CD4-positive, alpha-beta T cell (primary cell): ENCODE data around the gene SARS2. TPM values are rescaled to one million over a fixed set of nuclear protein-coding genes. Genes with fewer than 3 reads are reported as not detected.
A peak's percentile ranks its signal among the peaks of the same experiment; 100 is the strongest.

ENCODE experiments used
- ATAC-seq: fragments of 200-7000 bp; cut with Tn5 transposase; one replicate; pipeline ENCODE4 v1.10.0; 2022; ENCODE audit warnings: mild to moderate bottlenecking; ENCODE audit not compliant: poor library complexity
- CTCF ChIA-PET: fragments of 350-600 bp; sonication (Branson Sonifier 250); formaldehyde crosslinking; loops from one replicate; lab custom pipeline; 2021; ENCODE audit warnings: antibody characterized with exemption, inconsistent platforms; lab: Charles Lee
- POLR2A ChIA-PET: fragments of 350-600 bp; sonication (Branson Sonifier 250); formaldehyde crosslinking; loops from one replicate; lab custom pipeline; 2021; ENCODE audit warnings: antibody characterized with exemption, inconsistent platforms; lab: Charles Lee
- DNase-seq, 14 experiments: peaks; one replicate each; pipeline ENCODE4 v3.0.0-alpha.2; 2013 to 2020; ENCODE audit warnings: mixed read lengths in 2 of 14
- H3K27ac ChIP-seq, 2 donors: one replicate each; pipeline versions ENCODE4 v1.5.1 to v1.7.0; 2013; ENCODE audit warnings: low read length in 2 of 2, low read depth in 1 of 2, mild to moderate bottlenecking in 1 of 2
- H3K27me3 ChIP-seq, 2 experiments: 1 replicate in 1 of 2; 2 replicates in 1 of 2; pipeline versions ENCODE4 v1.6.1 to v1.7.0; 2013; ENCODE audit warnings: low read length in 2 of 2, control low read depth in 1 of 2, mild to moderate bottlenecking in 1 of 2, moderate library complexity in 1 of 2; ENCODE audit not compliant: insufficient read depth in 2 of 2, control insufficient read depth in 1 of 2
- H3K36me3 ChIP-seq: one replicate; pipeline ENCODE4 v1.6.1; 2013; ENCODE audit warnings: low read length, control low read depth; ENCODE audit not compliant: insufficient read depth
- H3K4me1 ChIP-seq: one replicate; pipeline ENCODE4 v1.6.1; 2013; ENCODE audit warnings: low read length, control low read depth; ENCODE audit not compliant: insufficient read depth
- H3K4me3 ChIP-seq: one replicate; pipeline ENCODE4 v1.5.1; 2013; ENCODE audit warnings: mild to moderate bottlenecking, low read length, moderate library complexity
- H3K9me3 ChIP-seq, 2 experiments: 1 replicate in 1 of 2; 2 replicates in 1 of 2; pipeline versions ENCODE4 v1.6.1 to v1.7.0; 2013; ENCODE audit warnings: low read length in 2 of 2, mild to moderate bottlenecking in 2 of 2, control low read depth in 1 of 2, moderate library complexity in 1 of 2; ENCODE audit not compliant: control insufficient read depth in 1 of 2, insufficient read depth in 1 of 2
- H3K27ac Mint-ChIP-seq: one replicate; pipeline ENCODE4 v1.8.0; 2020; ENCODE audit warnings: mixed read lengths
- H3K27me3 Mint-ChIP-seq: one replicate; pipeline ENCODE4 v1.8.0; 2021; ENCODE audit warnings: mixed read lengths
- H3K36me3 Mint-ChIP-seq: one replicate; pipeline ENCODE4 v1.8.0; 2021; ENCODE audit warnings: low read depth, mixed read lengths
- H3K4me1 Mint-ChIP-seq: one replicate; pipeline ENCODE4 v1.8.0; 2021; ENCODE audit warnings: low read depth, mixed read lengths
- H3K4me3 Mint-ChIP-seq: one replicate; pipeline ENCODE4 v1.8.0; 2020; ENCODE audit warnings: mild to moderate bottlenecking, mixed read lengths
- H3K9me3 Mint-ChIP-seq: one replicate; pipeline ENCODE4 v1.8.0; 2020; ENCODE audit warnings: mixed read lengths
- intact Hi-C, 2 experiments: fragments of 100-400 bp; cut with DNase I in 1 of 2; cut with micrococcal nuclease in 1 of 2; formaldehyde crosslinking; loops; one replicate each; pipeline versions ENCODE4 v1.15.1 to v1.9.0; 2023 to 2025; cut with DNase I, micrococcal nuclease
- total RNA-seq, 174 experiments: library from RNA in 2 of 174; stranded (reverse) in 2 of 174; gene quantifications; one replicate each; pipeline ENCODE4 v1.2.3 and lab custom pipeline; 2021 to 2026
- TF ChIP-seq, protein P1 (sequence below): fragments of 200-600 bp; IDR thresholded peaks from one replicate; pipeline ENCODE4 v1.8.0; 2022; ENCODE audit warnings: antibody characterized with exemption, mild to moderate bottlenecking

Gene SARS2
- total RNA-seq, 2 experiments from 2014 or later: 18.7 to 22.8 TPM

DNA sequence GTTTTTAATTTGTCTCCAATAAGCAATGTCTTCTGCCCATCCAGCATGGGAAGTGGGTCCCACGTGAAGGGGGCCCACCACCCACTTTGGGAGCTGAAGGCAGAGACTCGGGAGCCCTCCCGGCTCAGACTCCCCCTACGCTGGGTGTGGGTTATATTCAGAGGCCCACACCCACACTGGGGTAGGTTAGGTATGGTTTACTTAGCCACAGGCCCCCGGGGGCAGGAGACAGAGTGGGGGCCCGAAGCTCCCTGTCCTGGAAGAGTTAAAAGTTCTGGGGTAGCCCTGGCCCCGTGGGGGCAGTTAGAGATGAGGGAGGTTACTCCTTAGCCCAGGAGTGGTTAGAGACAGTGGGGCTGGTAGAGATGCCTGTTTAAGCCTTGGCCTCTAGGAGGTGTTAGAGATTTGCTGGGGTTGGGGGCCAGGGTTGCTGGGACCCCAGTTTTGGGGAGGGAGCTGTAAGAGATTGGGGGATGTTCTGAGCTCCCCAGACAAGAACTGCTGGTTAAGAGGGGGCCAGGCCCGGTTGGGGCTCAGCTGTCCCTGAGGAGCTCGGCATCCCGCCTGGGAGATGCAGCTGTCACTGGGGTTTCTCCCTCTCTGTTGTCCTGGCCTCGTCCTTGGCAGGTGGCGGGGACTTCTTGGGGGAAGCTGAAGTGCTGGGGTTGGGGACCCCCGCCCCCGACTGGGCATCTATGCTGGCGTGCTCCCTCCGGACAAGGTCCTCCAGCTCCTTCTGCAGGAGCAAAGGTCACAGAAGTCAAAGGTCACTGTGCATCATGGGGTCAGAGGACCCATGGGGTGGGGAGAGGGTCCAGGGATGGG is 51.8 kb downstream of the SARS2 start:
- Histone ChIP-seq H3K4me3 (peak overlapping the region; percentile 58), H3K27ac (peak overlapping the region; percentile 90 to 96), H3K4me1 (peaks cover 55% of the 10 kb centered on the region), H3K36me3 (peaks cover 26% of the 10 kb centered on the region), H3K9me3 (no peaks in the 10 kb centered on the region), H3K27me3 (no peaks in the 10 kb centered on the region)
- DNase-seq (no peak), ATAC-seq (peak; percentile 35)
- H3K4me3 Mint-ChIP-seq: peak overlapping the region; percentile 91
- H3K27ac Mint-ChIP-seq: peak overlapping the region; percentile 97
- POLR2A ChIA-PET: interaction anchor here (0.6 to 3.6 kb wide), 17 partner anchors 9 to 476 kb away, joined by 3 to 32 read pairs (median 11); partner anchors contain the start of genes ECH1, FAM98C, HNRNPL and MRPS12
- TF ChIP-seq, protein P1, sequence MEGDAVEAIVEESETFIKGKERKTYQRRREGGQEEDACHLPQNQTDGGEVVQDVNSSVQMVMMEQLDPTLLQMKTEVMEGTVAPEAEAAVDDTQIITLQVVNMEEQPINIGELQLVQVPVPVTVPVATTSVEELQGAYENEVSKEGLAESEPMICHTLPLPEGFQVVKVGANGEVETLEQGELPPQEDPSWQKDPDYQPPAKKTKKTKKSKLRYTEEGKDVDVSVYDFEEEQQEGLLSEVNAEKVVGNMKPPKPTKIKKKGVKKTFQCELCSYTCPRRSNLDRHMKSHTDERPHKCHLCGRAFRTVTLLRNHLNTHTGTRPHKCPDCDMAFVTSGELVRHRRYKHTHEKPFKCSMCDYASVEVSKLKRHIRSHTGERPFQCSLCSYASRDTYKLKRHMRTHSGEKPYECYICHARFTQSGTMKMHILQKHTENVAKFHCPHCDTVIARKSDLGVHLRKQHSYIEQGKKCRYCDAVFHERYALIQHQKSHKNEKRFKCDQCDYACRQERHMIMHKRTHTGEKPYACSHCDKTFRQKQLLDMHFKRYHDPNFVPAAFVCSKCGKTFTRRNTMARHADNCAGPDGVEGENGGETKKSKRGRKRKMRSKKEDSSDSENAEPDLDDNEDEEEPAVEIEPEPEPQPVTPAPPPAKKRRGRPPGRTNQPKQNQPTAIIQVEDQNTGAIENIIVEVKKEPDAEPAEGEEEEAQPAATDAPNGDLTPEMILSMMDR: no peak
- H3K36me3 Mint-ChIP-seq: peaks cover 51% of the 10 kb centered on the region
- CTCF ChIA-PET: interaction anchor here (0.6 to 2.4 kb wide), 8 partner anchors 9 to 476 kb away, joined by 3 to 12 read pairs (median 3); partner anchors contain the start of genes FAM98C, MRPS12 and SARS2
- H3K9me3 Mint-ChIP-seq: no peaks in the 10 kb centered on the region
- H3K27me3 Mint-ChIP-seq: no peaks in the 10 kb centered on the region
- H3K4me1 Mint-ChIP-seq: peaks cover 33% of the 10 kb centered on the region
- intact Hi-C loops: loop anchor here (1.0 to 5.0 kb wide), 4 partner anchors 20 to 146 kb away; partner anchors contain the start of genes NFKBIB (in 2 of the 2) and SIRT2 (in 2 of the 2)

DNA sequence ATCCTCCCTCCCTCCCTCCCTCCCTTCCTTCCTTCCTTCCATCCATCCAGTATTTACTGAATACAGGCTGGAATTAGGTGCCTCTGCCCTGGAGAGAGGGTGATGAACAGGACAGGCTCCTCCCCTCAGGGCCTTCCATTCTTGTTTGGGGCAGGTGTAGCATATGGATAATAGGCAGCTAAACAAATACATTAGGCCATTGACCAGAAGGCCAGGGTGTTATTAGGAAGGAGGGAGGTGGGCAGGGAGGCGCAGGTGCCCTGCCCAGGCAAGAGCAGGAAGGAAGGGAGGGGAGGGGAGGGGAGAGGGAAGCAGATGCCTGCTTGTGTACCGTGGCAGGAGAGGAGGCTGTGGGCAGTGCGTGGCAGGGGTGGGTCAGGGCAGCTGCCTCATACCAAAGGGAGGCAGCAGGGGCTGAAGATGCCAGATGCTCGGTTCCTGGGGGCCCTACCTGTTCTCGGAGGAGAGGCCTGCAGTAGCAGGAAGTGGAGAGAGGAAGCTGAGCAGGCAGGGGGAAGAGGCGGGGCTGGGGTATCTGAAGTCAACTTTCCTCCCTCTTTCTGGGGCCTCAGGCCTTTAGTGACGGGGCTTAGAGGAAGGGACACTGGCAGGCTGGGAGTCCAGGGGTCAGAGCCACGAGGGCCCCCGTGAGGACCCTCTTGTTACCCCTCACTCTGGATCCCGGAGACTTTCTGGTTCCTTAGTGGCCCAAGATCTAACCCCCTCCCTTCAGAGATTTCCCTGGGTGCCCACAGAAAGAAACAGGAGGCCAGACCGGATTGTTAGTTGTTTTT is 52.6 kb downstream of the SARS2 start, which contains the start of gene RINL:
Gene RINL, minus strand, starts transcription at position 495 of the 794 bp plus-strand sequence. CDS start 1,533 bp downstream, outside the sequence.
- peak; percentile 96 for ATAC-seq
- H3K27ac Mint-ChIP-seq: peak within 1 kb of the TSS; percentile 97
- H3K36me3 Mint-ChIP-seq: peaks cover 52% of the 10 kb centered on the region
- H3K9me3 ChIP-seq: no peaks in the 10 kb centered on the region
- POLR2A ChIA-PET: interaction anchor here (0.6 to 3.6 kb wide), 17 partner anchors 8 to 475 kb away, joined by 3 to 32 read pairs (median 11); partner anchors contain the start of genes ECH1, FAM98C, HNRNPL and MRPS12
- no peaks in the 10 kb centered on the region for H3K27me3 Mint-ChIP-seq
- intact Hi-C loops: loop anchor here (1.0 to 5.0 kb wide), 4 partner anchors 21 to 146 kb away; partner anchors contain the start of genes NFKBIB (in 2 of the 2) and SIRT2 (in 2 of the 2)
- H3K4me3 Mint-ChIP-seq: peak within 1 kb of the TSS; percentile 91
- H3K27ac ChIP-seq: peak within 1 kb of the TSS; percentile 90 to 96
- DNase-seq: peak; percentile 45 to 86 (median 73)
- H3K36me3 ChIP-seq: peaks cover 22% of the 10 kb centered on the region
- peak within 1 kb of the TSS; percentile 58 for H3K4me3 ChIP-seq
- CTCF ChIA-PET: interaction anchor here (0.6 to 2.4 kb wide), 6 partner anchors 8 to 475 kb away, joined by 3 to 12 read pairs (median 4); partner anchors contain the start of genes FAM98C, MRPS12 and SARS2
- H3K4me1 ChIP-seq: peaks cover 55% of the 10 kb centered on the region
- H3K9me3 Mint-ChIP-seq: no peaks in the 10 kb centered on the region
- TF ChIP-seq, protein P1: no peak
- H3K27me3 ChIP-seq: no peaks in the 10 kb centered on the region
- H3K4me1 Mint-ChIP-seq: peaks cover 38% of the 10 kb centered on the region
